K562 (cell line): ENCODE measurements around the gene MIEF1. TPM values are rescaled to one million over a fixed set of nuclear protein-coding genes. Genes with fewer than 3 reads are reported as not detected.
A peak's percentile ranks its signal among the peaks of the same experiment; 100 is the strongest.

Source experiments
- CXXC5 ChIP-seq: fragments of 250-450 bp; sonication (Bioruptor Pico); IDR thresholded peaks from 2 replicates; pipeline ENCODE4 v1.8.0; 2022; ENCODE audit warnings: inconsistent platforms, mild to moderate bottlenecking, moderate library complexity
- ESRRB ChIP-seq: fragments of 250-450 bp; sonication (Bioruptor Pico); IDR thresholded peaks from 2 replicates; pipeline ENCODE4 v1.5.0; 2020; ENCODE audit warnings: mild to moderate bottlenecking, moderate library complexity, borderline replicate concordance
- FOXK1 ChIP-seq: sonication (generic); formaldehyde crosslinking; IDR thresholded peaks from 2 replicates; pipeline ENCODE4 v1.8.0; 2022; ENCODE audit warnings: missing genetic modification reagents, mild to moderate bottlenecking, borderline replicate concordance
- LCOR ChIP-seq: sonication (generic); formaldehyde crosslinking; IDR thresholded peaks from 2 replicates; pipeline ENCODE4 v1.8.0; 2022; ENCODE audit warnings: mild to moderate bottlenecking, missing genetic modification reagents
- MYC ChIP-seq, 2 experiments: fragments of 250-450 bp in 1 of 2; sonication (Bioruptor Pico) in 1 of 2; IDR thresholded peaks; 2 replicates each; pipeline versions ENCODE4 v1.5.1 to v1.6.1; 2012 to 2021; ENCODE audit warnings: low read depth in 2 of 2, borderline replicate concordance in 1 of 2, improper control_type of control experiment in 1 of 2, low read length in 1 of 2, mild to moderate bottlenecking in 1 of 2, moderate library complexity in 1 of 2
- NR4A1 ChIP-seq, 2 experiments: fragments of 250-450 bp in 1 of 2; fragments of 450-650 bp in 1 of 2; sonication (Bioruptor Pico) in 1 of 2; IDR thresholded peaks; 2 replicates each; pipeline versions ENCODE4 v1.4.0 to v1.6.1; 2016 to 2020; ENCODE audit warnings: mild to moderate bottlenecking in 2 of 2, missing compliant biosample characterization in 1 of 2, missing genetic modification characterization in 1 of 2, moderate library complexity in 1 of 2
- PHTF2 ChIP-seq: fragments of 250-450 bp; sonication (Bioruptor Pico); IDR thresholded peaks from 2 replicates; pipeline ENCODE4 v1.5.0; 2021; ENCODE audit warnings: mild to moderate bottlenecking
- RBFOX2 ChIP-seq: fragments of 200-400 bp; formaldehyde crosslinking; IDR thresholded peaks from 2 replicates; pipeline ENCODE4 v1.6.1; 2017; ENCODE audit warnings: low read depth, mild to moderate bottlenecking, low read length, moderate library complexity
- RUNX1 ChIP-seq: sonication (generic); IDR thresholded peaks from 2 replicates; pipeline ENCODE4 v1.6.1; 2016; ENCODE audit warnings: antibody characterized with exemption, low read depth
- SIX5 ChIP-seq, 2 experiments: IDR thresholded peaks; 2 replicates each; pipeline ENCODE4 v1.6.1; 2011; ENCODE audit warnings: low read length in 2 of 2, borderline replicate concordance in 1 of 2, low read depth in 1 of 2, mild to moderate bottlenecking in 1 of 2, moderate library complexity in 1 of 2; ENCODE audit not compliant: insufficient read depth in 1 of 2
- SMAD4 ChIP-seq: fragments of 250-450 bp; sonication (Bioruptor Pico); conservative IDR thresholded peaks from 2 replicates; pipeline ENCODE4 v1.8.0; 2021; ENCODE audit warnings: inconsistent platforms, mild to moderate bottlenecking, moderate library complexity
- SMC3 ChIP-seq: conservative IDR thresholded peaks from 2 replicates; pipeline ENCODE4 v1.6.1; 2011; ENCODE audit warnings: low read depth, low read length, improper control_type of control experiment; ENCODE audit not compliant: insufficient read depth
- STAG1 ChIP-seq: sonication (generic); formaldehyde crosslinking; IDR thresholded peaks from 2 replicates; pipeline ENCODE4 v1.5.0; 2020; ENCODE audit warnings: missing genetic modification reagents, borderline replicate concordance
- ZNF197 ChIP-seq: fragments of 200-800 bp; sonication (Bioruptor generic); IDR thresholded peaks from 2 replicates; pipeline ENCODE4 v1.6.1; 2016; ENCODE audit warnings: low read depth, missing genetic modification characterization, missing compliant biosample characterization
- ZNF212 ChIP-seq: fragments of 450-650 bp; formaldehyde crosslinking; IDR thresholded peaks from 2 replicates; pipeline ENCODE4 v1.4.0; 2020; ENCODE audit warnings: mild to moderate bottlenecking
- ZNF263 ChIP-seq: sonication (generic); formaldehyde crosslinking; IDR thresholded peaks from 2 replicates; pipeline ENCODE4 v1.8.0; 2022; ENCODE audit warnings: mild to moderate bottlenecking, missing genetic modification reagents, borderline replicate concordance
- ZNF79 ChIP-seq: fragments of 250-450 bp; sonication (Bioruptor Pico); IDR thresholded peaks from 2 replicates; pipeline ENCODE4 v1.4.0; 2020; ENCODE audit warnings: low read depth, mild to moderate bottlenecking, moderate library complexity
- polyA plus RNA-seq, 8 experiments: library from polyadenylated mRNA; depleted of rRNA in 4 of 8; stranded (reverse) in 5 of 8; unstranded in 3 of 8; fragments of >200 nt; fragmentation: Nextera tagmentation in 2 of 8; fragmentation: Illumina TruSeq in 1 of 8; extraction: Ambion mirVana in 2 of 8; extraction: Trizol in 1 of 8; gene quantifications; 2 replicates each; pipeline versions ENCODE4 v1.2.1 to v1.2.3, GENCODE V29; 2011 to 2014; ENCODE audit warnings: inconsistent platforms in 1 of 8, missing spikeins in 1 of 8
- total RNA-seq, 7 experiments: library from RNA; depleted of rRNA in 6 of 7; stranded (reverse); fragments of >200 nt in 6 of 7; fragmentation: Illumina TruSeq in 2 of 7; extraction: Trizol in 2 of 7; gene quantifications; 2 replicates each; pipeline versions ENCODE4 v1.2.1 to v1.2.3, GENCODE V29; 2011 to 2021; ENCODE audit warnings: low replicate concordance in 1 of 7
- TF ChIP-seq, protein P1 (sequence below): fragments of 450-650 bp; IDR thresholded peaks from 2 replicates; pipeline ENCODE4 v1.6.1; 2016
- TF ChIP-seq, protein P2 (sequence below): fragments of 250-450 bp; sonication (Bioruptor Pico); IDR thresholded peaks from 2 replicates; pipeline ENCODE4 v1.5.0; 2020; ENCODE audit warnings: mild to moderate bottlenecking, borderline replicate concordance
- TF ChIP-seq, protein P3 (sequence below): fragments of 450-650 bp; IDR thresholded peaks from 2 replicates; pipeline ENCODE4 v1.6.1; 2017; ENCODE audit warnings: antibody characterized with exemption, mild to moderate bottlenecking

The MIEF1 gene
- total and polyA plus RNA-seq, 9 of the 15 experiments (the other 6 are each of a cell fraction or from before 2014, with no cell fraction given) = 10.9 to 51.8 (median 25.5) TPM

DNA sequence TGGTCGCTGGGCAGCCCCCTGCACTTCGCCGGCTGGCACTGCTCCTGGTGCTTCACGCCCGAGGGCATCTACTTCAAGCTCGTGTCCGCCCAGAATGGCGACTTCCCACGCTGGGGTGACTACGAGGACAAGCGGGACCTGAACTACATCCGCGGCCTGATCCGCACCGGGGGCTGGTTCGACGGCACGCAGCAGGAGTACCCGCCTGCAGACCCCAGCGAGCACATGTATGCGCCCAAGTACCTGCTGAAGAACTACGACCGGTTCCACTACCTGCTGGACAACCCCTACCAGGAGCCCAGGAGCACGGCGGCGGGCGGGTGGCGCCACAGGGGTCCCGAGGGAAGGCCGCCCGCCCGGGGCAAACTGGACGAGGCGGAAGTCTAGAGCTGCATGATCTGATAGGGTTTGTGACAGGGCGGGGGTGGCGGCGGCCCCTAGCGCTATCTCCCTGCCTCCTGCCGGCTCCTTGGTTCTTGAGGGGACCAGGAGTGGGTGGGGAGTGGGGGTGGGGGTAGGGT lies 13.5 kb upstream of the MIEF1 start (continued):
- TF ChIP-seq, protein P1, sequence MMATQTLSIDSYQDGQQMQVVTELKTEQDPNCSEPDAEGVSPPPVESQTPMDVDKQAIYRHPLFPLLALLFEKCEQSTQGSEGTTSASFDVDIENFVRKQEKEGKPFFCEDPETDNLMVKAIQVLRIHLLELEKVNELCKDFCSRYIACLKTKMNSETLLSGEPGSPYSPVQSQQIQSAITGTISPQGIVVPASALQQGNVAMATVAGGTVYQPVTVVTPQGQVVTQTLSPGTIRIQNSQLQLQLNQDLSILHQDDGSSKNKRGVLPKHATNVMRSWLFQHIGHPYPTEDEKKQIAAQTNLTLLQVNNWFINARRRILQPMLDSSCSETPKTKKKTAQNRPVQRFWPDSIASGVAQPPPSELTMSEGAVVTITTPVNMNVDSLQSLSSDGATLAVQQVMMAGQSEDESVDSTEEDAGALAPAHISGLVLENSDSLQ = 0 out of 2 replicates have a peak, but pooled peaks have one; percentile 9
- TF ChIP-seq ESRRB (CRISPR knock-in tag) = no peak
- TF ChIP-seq, protein P2, sequence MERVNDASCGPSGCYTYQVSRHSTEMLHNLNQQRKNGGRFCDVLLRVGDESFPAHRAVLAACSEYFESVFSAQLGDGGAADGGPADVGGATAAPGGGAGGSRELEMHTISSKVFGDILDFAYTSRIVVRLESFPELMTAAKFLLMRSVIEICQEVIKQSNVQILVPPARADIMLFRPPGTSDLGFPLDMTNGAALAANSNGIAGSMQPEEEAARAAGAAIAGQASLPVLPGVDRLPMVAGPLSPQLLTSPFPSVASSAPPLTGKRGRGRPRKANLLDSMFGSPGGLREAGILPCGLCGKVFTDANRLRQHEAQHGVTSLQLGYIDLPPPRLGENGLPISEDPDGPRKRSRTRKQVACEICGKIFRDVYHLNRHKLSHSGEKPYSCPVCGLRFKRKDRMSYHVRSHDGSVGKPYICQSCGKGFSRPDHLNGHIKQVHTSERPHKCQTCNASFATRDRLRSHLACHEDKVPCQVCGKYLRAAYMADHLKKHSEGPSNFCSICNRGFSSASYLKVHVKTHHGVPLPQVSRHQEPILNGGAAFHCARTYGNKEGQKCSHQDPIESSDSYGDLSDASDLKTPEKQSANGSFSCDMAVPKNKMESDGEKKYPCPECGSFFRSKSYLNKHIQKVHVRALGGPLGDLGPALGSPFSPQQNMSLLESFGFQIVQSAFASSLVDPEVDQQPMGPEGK = no peak
- TF ChIP-seq SIX5 (IDR thresholded peaks at IDR 0.05; ENCODE audit: borderline replicate concordance in 1 of 2, insufficient read depth in 1 of 2, low read depth in 1 of 2, low read length in 2 of 2) = no peak
- TF ChIP-seq RBFOX2 = peak; percentile 59
- TF ChIP-seq STAG1 (CRISPR knock-in tag) = no peak
- TF ChIP-seq NR4A1 (CRISPR knock-in tag; IDR thresholded peaks at IDR 0.05) = no peak
- TF ChIP-seq NR4A1 (tag; IDR thresholded peaks at IDR 0.05) = peak; percentile 25; the same call in 1 of the 2 replicates
- no peak for TF ChIP-seq PHTF2 (CRISPR knock-in tag)
- TF ChIP-seq CXXC5 (CRISPR knock-in tag) = peak; percentile 35
- no peak for TF ChIP-seq ZNF79 (CRISPR knock-in tag)
- TF ChIP-seq FOXK1 (CRISPR knock-in tag) = 0 out of 2 replicates have a peak, but pooled peaks have one; percentile 41
- no peak for TF ChIP-seq ZNF197 (CRISPR knock-in tag)
- no peak for TF ChIP-seq MYC (IDR thresholded peaks at IDR 0.05; ENCODE audit: low read depth, low read length)
- TF ChIP-seq MYC (CRISPR knock-in tag; IDR thresholded peaks at IDR 0.05; ENCODE audit: borderline replicate concordance, low read depth) = no peak
- TF ChIP-seq, protein P3, sequence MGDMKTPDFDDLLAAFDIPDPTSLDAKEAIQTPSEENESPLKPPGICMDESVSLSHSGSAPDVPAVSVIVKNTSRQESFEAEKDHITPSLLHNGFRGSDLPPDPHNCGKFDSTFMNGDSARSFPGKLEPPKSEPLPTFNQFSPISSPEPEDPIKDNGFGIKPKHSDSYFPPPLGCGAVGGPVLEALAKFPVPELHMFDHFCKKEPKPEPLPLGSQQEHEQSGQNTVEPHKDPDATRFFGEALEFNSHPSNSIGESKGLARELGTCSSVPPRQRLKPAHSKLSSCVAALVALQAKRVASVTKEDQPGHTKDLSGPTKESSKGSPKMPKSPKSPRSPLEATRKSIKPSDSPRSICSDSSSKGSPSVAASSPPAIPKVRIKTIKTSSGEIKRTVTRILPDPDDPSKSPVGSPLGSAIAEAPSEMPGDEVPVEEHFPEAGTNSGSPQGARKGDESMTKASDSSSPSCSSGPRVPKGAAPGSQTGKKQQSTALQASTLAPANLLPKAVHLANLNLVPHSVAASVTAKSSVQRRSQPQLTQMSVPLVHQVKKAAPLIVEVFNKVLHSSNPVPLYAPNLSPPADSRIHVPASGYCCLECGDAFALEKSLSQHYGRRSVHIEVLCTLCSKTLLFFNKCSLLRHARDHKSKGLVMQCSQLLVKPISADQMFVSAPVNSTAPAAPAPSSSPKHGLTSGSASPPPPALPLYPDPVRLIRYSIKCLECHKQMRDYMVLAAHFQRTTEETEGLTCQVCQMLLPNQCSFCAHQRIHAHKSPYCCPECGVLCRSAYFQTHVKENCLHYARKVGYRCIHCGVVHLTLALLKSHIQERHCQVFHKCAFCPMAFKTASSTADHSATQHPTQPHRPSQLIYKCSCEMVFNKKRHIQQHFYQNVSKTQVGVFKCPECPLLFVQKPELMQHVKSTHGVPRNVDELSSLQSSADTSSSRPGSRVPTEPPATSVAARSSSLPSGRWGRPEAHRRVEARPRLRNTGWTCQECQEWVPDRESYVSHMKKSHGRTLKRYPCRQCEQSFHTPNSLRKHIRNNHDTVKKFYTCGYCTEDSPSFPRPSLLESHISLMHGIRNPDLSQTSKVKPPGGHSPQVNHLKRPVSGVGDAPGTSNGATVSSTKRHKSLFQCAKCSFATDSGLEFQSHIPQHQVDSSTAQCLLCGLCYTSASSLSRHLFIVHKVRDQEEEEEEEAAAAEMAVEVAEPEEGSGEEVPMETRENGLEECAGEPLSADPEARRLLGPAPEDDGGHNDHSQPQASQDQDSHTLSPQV = peak; percentile 84; the same call in 1 of the 2 replicates
- 0 out of 2 replicates have a peak, but pooled peaks have one; percentile 73 for TF ChIP-seq SMAD4 (CRISPR knock-in tag)
- no peak for TF ChIP-seq LCOR
- TF ChIP-seq RUNX1 = no peak
- TF ChIP-seq SMC3 = no peak
- TF ChIP-seq ZNF263 (CRISPR knock-in tag) = no peak
- TF ChIP-seq ZNF212 = no peak
